Kidney (tissue), 14 donors: ENCODE measurements around the gene RAET1L. TPM values are rescaled to one million over a fixed set of nuclear protein-coding genes. Genes with fewer than 3 reads are reported as not detected.
"Not testable (repeated sequence)": the region's sequence is repeated elsewhere in the genome, so short reads cannot be mapped to it uniquely, and the experiment has no call there.

Experiments used
- DNase-seq, 5 donors: peaks; one replicate each; pipeline ENCODE4 v3.0.0-alpha.2; 2013 to 2020
- FAIRE-seq: peaks from 2 replicates; lab custom pipeline; 2012; peaks lifted over from hg19 to GRCh38; lab: Jason Lieb, UNC
- H3K27ac ChIP-seq, 2 donors: one replicate each; pipeline ENCODE4 v1.7.0; 2013; ENCODE audit warnings: low read depth in 2 of 2, low read length in 2 of 2, inconsistent platforms in 1 of 2
- H3K27me3 ChIP-seq: one replicate; pipeline ENCODE4 v1.7.1; 2013; ENCODE audit warnings: low read length, inconsistent platforms; ENCODE audit not compliant: control insufficient read depth, insufficient read depth
- H3K36me3 ChIP-seq, 3 donors: one replicate each; pipeline versions ENCODE4 v1.7.0 to v1.7.1; 2013; ENCODE audit warnings: low read length in 3 of 3, control low read depth in 1 of 3, inconsistent platforms in 1 of 3; ENCODE audit not compliant: insufficient read depth in 3 of 3, control insufficient read depth in 2 of 3
- H3K4me1 ChIP-seq, 3 donors: one replicate each; pipeline versions ENCODE4 v1.7.0 to v1.7.1; 2013; ENCODE audit warnings: low read length in 3 of 3, inconsistent platforms in 1 of 3, low read depth in 1 of 3; ENCODE audit not compliant: control insufficient read depth in 2 of 3, insufficient read depth in 2 of 3
- H3K4me3 ChIP-seq, 3 donors: one replicate each; pipeline versions ENCODE4 v1.7.0 to v1.8.1; 2013; ENCODE audit warnings: low read length in 3 of 3, control low read depth in 1 of 3, inconsistent platforms in 1 of 3
- H3K9ac ChIP-seq, 3 donors: one replicate each; pipeline versions ENCODE4 v1.7.0 to v1.7.1; 2013; ENCODE audit warnings: low read length in 3 of 3, control low read depth in 1 of 3, inconsistent platforms in 1 of 3
- H3K9me3 ChIP-seq, 3 donors: one replicate each; pipeline versions ENCODE4 v1.7.0 to v1.7.1; 2013; ENCODE audit warnings: low read length in 3 of 3, control low read depth in 1 of 3, inconsistent platforms in 1 of 3; ENCODE audit not compliant: control insufficient read depth in 2 of 3, insufficient read depth in 1 of 3
- intact Hi-C: fragments of 100-400 bp; cut with DNase I; formaldehyde crosslinking; loops from one replicate; pipeline ENCODE4 v1.11.1; 2022
- polyA plus RNA-seq: library from polyadenylated mRNA; stranded (reverse); fragments of 350-450 nt; fragmentation: Illumina TruSeq; extraction: RNeasy Lipid Tissue Mini Kit (QIAGEN cat#74804); gene quantifications from one replicate; pipeline ENCODE4 v1.2.3, GENCODE V29; 2014; ENCODE audit warnings: low read depth, low replicate concordance; ENCODE audit not compliant: insufficient read depth
- total RNA-seq: library from RNA; stranded (reverse); fragmentation: NEBNext Ultra II Directional; extraction: Animal tissue kit (Norgen Biotek cat#: 25700); gene quantifications from one replicate; pipeline ENCODE4 v1.2.1, GENCODE V29; 2021
- TF ChIP-seq, protein P1 (sequence below): IDR thresholded peaks from 3 replicates; pipeline ENCODE4 v1.5.1; 2012; ENCODE audit warnings: mild to moderate bottlenecking, moderate library complexity, borderline replicate concordance; ENCODE audit not compliant: insufficient read depth; ENCODE audit errors: extremely low read depth
- donor health status: control.
- donor health status: control.
- donor health status: control.
- donor health status: control.
- donor health status: control.
- donor health status: DM: yes; HTN: yes; CAD: no.
- donor health status: Normal renal cell carcinoma (clear cell type).

The RAET1L gene
- total and polyA plus RNA-seq, 2 donors from 2014 or later, result 3.3 TPM; not detected in 1

DNA sequence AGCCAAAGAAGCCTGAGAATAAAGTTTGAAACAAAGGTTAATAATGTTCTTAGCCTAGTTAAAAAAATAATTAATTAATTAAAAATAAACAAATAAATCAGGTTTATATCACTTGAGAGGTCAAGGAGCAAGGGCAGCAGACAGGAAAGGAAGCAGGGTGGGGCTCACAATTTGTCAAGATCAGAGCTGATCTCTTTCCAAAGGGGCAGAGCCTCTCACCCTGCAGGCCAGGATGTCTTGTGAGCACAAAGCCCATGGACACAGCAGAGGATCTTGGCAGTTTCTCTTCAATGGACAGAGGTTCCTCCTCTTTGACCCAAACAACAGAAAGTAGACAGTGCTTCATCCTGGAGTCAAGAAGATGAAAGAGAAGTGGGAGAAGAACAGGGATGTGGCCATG, 46.7 kb downstream of the RAET1L start:
- Histone ChIP-seq H3K9me3 (no peaks in the 10 kb centered on the region), H3K27me3 (peaks cover 42% of the 10 kb centered on the region), H3K36me3 (no peaks in the 10 kb centered on the region), H3K4me3 (no peak overlapping the region), H3K9ac (no peak overlapping the region), H3K27ac (no peak overlapping the region), H3K4me1 (no peaks in the 10 kb centered on the region)
- TF ChIP-seq, protein P1, sequence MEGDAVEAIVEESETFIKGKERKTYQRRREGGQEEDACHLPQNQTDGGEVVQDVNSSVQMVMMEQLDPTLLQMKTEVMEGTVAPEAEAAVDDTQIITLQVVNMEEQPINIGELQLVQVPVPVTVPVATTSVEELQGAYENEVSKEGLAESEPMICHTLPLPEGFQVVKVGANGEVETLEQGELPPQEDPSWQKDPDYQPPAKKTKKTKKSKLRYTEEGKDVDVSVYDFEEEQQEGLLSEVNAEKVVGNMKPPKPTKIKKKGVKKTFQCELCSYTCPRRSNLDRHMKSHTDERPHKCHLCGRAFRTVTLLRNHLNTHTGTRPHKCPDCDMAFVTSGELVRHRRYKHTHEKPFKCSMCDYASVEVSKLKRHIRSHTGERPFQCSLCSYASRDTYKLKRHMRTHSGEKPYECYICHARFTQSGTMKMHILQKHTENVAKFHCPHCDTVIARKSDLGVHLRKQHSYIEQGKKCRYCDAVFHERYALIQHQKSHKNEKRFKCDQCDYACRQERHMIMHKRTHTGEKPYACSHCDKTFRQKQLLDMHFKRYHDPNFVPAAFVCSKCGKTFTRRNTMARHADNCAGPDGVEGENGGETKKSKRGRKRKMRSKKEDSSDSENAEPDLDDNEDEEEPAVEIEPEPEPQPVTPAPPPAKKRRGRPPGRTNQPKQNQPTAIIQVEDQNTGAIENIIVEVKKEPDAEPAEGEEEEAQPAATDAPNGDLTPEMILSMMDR, result no peak
- no peak for FAIRE-seq
- DNase-seq, result no peak
- intact Hi-C loops, result no loop called here

DNA sequence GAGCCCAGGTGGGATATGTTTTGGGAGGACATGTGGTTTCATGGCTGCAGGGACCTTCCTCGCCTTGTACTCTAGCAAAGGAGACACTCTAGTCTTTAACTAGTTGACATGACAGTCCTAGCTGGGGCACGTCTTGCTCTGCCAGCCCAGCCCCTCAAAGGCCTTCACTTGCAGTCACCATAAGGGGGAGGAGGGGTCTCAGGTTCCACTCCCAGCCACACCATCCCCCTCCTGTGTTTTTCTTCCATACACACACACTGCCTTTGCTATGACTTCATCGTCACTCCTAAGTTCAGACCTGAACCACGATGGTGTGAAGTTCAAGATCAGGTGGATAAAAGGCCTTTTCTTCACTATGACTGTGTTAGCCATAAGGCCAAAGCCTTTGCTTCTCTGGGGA, 48.1 kb downstream of the RAET1L start:
- intact Hi-C loops, result no loop called here
- Histone ChIP-seq H3K9ac (no peak overlapping the region), H3K27ac (no peak overlapping the region), H3K4me3 (no peak overlapping the region), H3K9me3 (no peaks in the 10 kb centered on the region), H3K27me3 (peaks cover 31% of the 10 kb centered on the region), H3K36me3 (no peaks in the 10 kb centered on the region), H3K4me1 (no peaks in the 10 kb centered on the region)
- TF ChIP-seq, protein P1, result no peak
- peak in 3 of 5 donors; percentile 54 to 70 (median 69) for DNase-seq
- FAIRE-seq, result no peak

DNA sequence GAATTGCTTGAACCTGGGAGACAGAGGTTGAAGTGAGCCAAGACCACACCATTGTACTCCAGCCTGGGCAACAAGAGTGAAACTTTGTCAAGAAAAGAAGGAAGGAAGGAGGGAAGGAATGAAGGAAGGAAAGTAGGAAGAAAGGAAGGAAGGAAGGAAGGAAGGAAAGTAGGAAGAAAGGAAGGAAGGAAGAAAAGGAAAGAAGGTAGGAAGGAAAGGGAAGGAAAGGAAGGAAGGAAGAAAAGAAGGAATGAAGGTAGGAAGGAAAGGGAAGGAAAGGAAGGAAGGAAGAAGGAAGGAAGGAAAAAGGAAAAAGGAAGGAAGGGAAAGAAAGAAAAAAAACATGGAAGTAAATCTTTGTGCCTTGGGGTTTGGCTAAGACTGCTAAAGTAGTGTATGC, 49.9 kb downstream of the RAET1L start:
- Histone ChIP-seq H3K9me3 (no peaks in the 10 kb centered on the region), H3K4me1 (no peaks in the 10 kb centered on the region), H3K9ac (no peak overlapping the region), H3K27ac (no peak overlapping the region), H3K4me3 (no peak overlapping the region), H3K27me3 (peaks cover 19% of the 10 kb centered on the region), H3K36me3 (no peaks in the 10 kb centered on the region)
- intact Hi-C loops, result no loop called here
- DNase-seq (no peak), FAIRE-seq (no peak)
- TF ChIP-seq, protein P1, result no peak

DNA sequence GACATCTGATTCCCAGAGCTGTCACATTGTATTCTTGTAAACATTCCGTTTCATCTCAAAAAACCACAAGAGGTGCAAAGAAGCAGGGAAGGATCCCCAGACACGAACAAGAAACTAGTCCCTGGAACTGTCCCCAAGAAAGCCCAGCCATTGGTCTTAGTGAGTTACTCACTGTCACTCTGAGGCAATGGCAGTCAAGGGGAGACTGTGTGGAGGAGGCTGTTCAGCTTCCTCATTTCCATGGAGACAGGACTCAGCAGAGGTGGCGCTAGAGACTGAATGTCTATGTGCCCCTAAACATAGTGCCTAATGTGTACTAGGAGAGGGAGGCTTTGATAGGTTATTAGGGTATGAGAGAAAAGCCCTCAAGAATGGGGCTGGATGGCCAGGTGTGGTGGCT, 50.5 kb downstream of the RAET1L start:
- peaks cover 19% of the 10 kb centered on the region for H3K27me3 ChIP-seq

DNA sequence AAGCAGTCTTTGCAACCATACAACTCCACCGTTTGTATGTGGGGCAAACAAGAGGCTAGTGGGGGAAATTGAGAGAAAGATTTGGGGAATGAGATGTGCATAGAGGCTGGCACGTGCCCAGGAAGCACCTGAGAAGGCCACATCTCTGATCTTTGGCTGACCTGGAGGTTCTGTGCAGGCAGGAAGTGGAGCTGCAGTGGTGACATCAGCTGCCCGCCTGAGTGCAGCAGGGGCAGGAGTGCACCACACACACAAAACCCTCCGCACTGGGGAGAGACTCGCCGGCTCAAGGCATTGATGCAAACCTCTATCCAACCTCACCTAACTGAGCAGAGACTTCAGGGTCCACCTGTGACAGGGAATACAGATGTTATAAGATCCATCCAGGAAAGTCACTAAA, 50.9 kb downstream of the RAET1L start:
- H3K9me3 ChIP-seq, H3K4me1 ChIP-seq, FAIRE-seq, H3K27ac ChIP-seq, DNase-seq, H3K36me3 ChIP-seq, H3K4me3 ChIP-seq, H3K9ac ChIP-seq, intact Hi-C loops: not testable (repeated sequence)
- H3K27me3 ChIP-seq, result peaks cover 18% of the 10 kb centered on the region

More for the DNA sequence above, 50.5 kb downstream of the RAET1L start:
- H3K9ac ChIP-seq, result no peak overlapping the region
- H3K4me1 ChIP-seq, result no peaks in the 10 kb centered on the region
- no peaks in the 10 kb centered on the region for H3K36me3 ChIP-seq
- FAIRE-seq, result no peak
- H3K9me3 ChIP-seq, result no peaks in the 10 kb centered on the region
- H3K27ac ChIP-seq, result no peak overlapping the region
- H3K4me3 ChIP-seq, result no peak overlapping the region
- intact Hi-C loops, result no loop called here
- TF ChIP-seq, protein P1, result no peak
- peak in 1 of 5 donors; percentile 9 for DNase-seq
